HepG2 (cell line): ENCODE data around the gene GABRR3. TPM values are rescaled to one million over a fixed set of nuclear protein-coding genes. Genes with fewer than 3 reads are reported as not detected.

Experiments used
- CEBPB ChIP-seq: IDR thresholded peaks from 2 replicates; pipeline ENCODE4 v1.6.1; 2011; ENCODE audit warnings: low read depth, low read length, improper control_type of control experiment, borderline replicate concordance
- CENPT ChIP-seq: sonication (generic); formaldehyde crosslinking; IDR thresholded peaks from 2 replicates; pipeline ENCODE4 v1.8.0; 2022; ENCODE audit warnings: low read depth, mild to moderate bottlenecking, moderate library complexity, missing genetic modification reagents
- GABPA ChIP-seq, 2 experiments: IDR thresholded peaks; 2 replicates each; pipeline ENCODE4 v1.6.1; 2011 to 2016; ENCODE audit warnings: low read depth in 2 of 2, low read length in 1 of 2, missing biosample characterization in 1 of 2, missing genetic modification characterization in 1 of 2
- KDM6A ChIP-seq: IDR thresholded peaks from 2 replicates; pipeline ENCODE4 v1.6.1; 2016; ENCODE audit warnings: low read depth
- KLF9 ChIP-seq: IDR thresholded peaks from 2 replicates; pipeline ENCODE4 v1.6.1; 2016; ENCODE audit warnings: low read depth
- MYC ChIP-seq: sonication (generic); formaldehyde crosslinking; IDR thresholded peaks from 2 replicates; pipeline ENCODE4 v1.9.0; 2021; ENCODE audit warnings: missing genetic modification reagents, borderline replicate concordance
- ONECUT2 ChIP-seq: sonication (generic); formaldehyde crosslinking; IDR thresholded peaks from 2 replicates; pipeline ENCODE4 v1.4.0; 2020; ENCODE audit warnings: missing genetic modification reagents
- PAF1 ChIP-seq: IDR thresholded peaks from 2 replicates; pipeline ENCODE4 v1.6.1; 2016; ENCODE audit warnings: missing genetic modification reagents, missing compliant biosample characterization
- POLR2A ChIP-seq, 2 experiments: IDR thresholded peaks; 2 replicates each; pipeline ENCODE4 v1.6.1; 2011; ENCODE audit warnings: low read depth in 2 of 2, low read length in 2 of 2, mild to moderate bottlenecking in 1 of 2, moderate library complexity in 1 of 2; ENCODE audit not compliant: insufficient read depth in 1 of 2
- PPARG ChIP-seq: conservative IDR thresholded peaks from 2 replicates; pipeline ENCODE4 v1.6.1; 2016; ENCODE audit warnings: missing biosample characterization, missing genetic modification reagents
- ZFP36L2 ChIP-seq: sonication (generic); formaldehyde crosslinking; IDR thresholded peaks from 2 replicates; pipeline ENCODE4 v1.4.0; 2020; ENCODE audit warnings: missing genetic modification reagents
- ZNF12 ChIP-seq: sonication (generic); formaldehyde crosslinking; IDR thresholded peaks from 2 replicates; pipeline ENCODE4 v1.5.0; 2020; ENCODE audit warnings: missing genetic modification reagents
- ZNF124 ChIP-seq: sonication (generic); formaldehyde crosslinking; IDR thresholded peaks from 2 replicates; pipeline ENCODE4 v1.4.0; 2020; ENCODE audit warnings: missing genetic modification reagents
- ZNF564 ChIP-seq: sonication (generic); formaldehyde crosslinking; IDR thresholded peaks from 2 replicates; pipeline ENCODE4 v1.8.1; 2023; ENCODE audit warnings: mild to moderate bottlenecking, missing genetic modification reagents
- ZNF569 ChIP-seq: sonication (generic); formaldehyde crosslinking; IDR thresholded peaks from 2 replicates; pipeline ENCODE4 v1.5.0; 2020; ENCODE audit warnings: mild to moderate bottlenecking, missing genetic modification reagents, moderate library complexity, borderline replicate concordance
- ZNF7 ChIP-seq: IDR thresholded peaks from 2 replicates; pipeline ENCODE4 v1.6.1; 2016; ENCODE audit warnings: missing biosample characterization, missing genetic modification reagents
- polyA plus RNA-seq, 8 experiments: library from polyadenylated mRNA; depleted of rRNA in 3 of 8; stranded (reverse) in 7 of 8; unstranded in 1 of 8; fragments of >200 nt; fragmentation: Illumina TruSeq in 4 of 8; extraction: Trizol in 4 of 8; gene quantifications; 2 replicates each; pipeline versions ENCODE4 v1.2.1 to v1.2.3, GENCODE V29; 2011 to 2016; ENCODE audit warnings: low read depth in 4 of 8, missing spikeins in 1 of 8, mixed read lengths in 1 of 8; ENCODE audit not compliant: insufficient read depth in 1 of 8
- total RNA-seq, 5 experiments: library from RNA; depleted of rRNA; stranded (reverse); fragments of >200 nt; fragmentation: Illumina TruSeq; extraction: Trizol; gene quantifications; 2 replicates each; pipeline ENCODE4 v1.2.3, GENCODE V29; 2016; ENCODE audit warnings: low read depth in 1 of 5
- TF ChIP-seq, protein P1 (sequence below): sonication (generic); formaldehyde crosslinking; IDR thresholded peaks from 2 replicates; pipeline ENCODE4 v1.5.0; 2020; ENCODE audit warnings: mild to moderate bottlenecking, missing genetic modification reagents, borderline replicate concordance
- TF ChIP-seq, protein P2 (sequence below): sonication (generic); formaldehyde crosslinking; IDR thresholded peaks from 2 replicates; pipeline ENCODE4 v1.8.0; 2022; ENCODE audit warnings: mild to moderate bottlenecking, missing genetic modification reagents, borderline replicate concordance
- TF ChIP-seq, protein P3 (sequence below): sonication (generic); formaldehyde crosslinking; IDR thresholded peaks from 2 replicates; pipeline ENCODE4 v1.4.0; 2020; ENCODE audit warnings: mild to moderate bottlenecking, low read depth, missing genetic modification reagents

The GABRR3 gene
- total and polyA plus RNA-seq, 2 of the 13 experiments (the other 11 are each of a cell fraction or from before 2014, with no cell fraction given), result 0.42 to 0.83 TPM

DNA sequence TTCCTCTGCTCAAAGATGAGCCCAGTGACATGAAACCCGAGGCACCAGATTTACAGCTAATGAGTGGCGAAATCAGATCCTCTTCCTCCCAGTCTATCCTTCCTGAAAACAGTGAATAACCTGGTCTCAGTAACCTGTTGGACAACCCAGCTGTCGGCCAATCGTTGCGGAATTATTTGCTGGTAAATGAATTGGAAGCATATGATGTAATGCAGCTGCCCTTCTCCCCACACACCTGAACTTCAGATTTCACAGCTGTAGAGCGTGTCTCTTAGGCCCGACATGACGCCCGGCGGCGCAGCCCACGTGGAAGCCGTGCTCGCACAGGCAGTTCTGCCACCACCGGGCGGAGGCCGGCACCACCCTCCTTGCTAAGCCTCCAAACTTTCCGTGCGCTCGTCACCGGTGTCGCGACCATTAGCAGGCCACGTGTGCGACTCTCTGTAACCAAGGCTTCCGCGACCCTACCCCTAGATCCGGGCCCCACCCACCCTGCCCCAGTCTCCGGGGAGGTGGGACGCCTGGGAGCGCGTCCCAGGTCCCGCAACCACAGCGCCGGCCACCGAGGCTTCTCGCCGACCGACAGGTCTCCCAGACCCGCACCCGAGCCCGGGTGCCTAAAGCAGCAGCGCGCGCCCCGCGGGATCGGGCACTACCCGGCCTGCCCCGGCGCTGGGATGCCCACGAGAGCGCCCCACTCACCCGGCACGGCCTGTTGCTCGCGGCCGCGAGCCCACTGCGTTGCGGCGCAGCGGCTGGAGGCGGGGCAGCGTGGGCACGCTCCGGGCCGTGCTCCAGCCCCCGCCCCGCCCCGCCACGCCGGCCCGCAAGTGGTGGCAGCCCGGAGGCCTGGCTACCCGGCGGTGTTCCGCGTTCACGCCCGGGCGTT lies 63.2 kb downstream of the GABRR3 start, which contains the start of gene RIOX2 (continued):
- no peak for TF ChIP-seq KLF9
- no peak for TF ChIP-seq PPARG (CRISPR knock-in tag)
- TF ChIP-seq ZFP36L2 (CRISPR knock-in tag), result no peak
- no peak for TF ChIP-seq ZNF569 (CRISPR knock-in tag)
- TF ChIP-seq, protein P1, sequence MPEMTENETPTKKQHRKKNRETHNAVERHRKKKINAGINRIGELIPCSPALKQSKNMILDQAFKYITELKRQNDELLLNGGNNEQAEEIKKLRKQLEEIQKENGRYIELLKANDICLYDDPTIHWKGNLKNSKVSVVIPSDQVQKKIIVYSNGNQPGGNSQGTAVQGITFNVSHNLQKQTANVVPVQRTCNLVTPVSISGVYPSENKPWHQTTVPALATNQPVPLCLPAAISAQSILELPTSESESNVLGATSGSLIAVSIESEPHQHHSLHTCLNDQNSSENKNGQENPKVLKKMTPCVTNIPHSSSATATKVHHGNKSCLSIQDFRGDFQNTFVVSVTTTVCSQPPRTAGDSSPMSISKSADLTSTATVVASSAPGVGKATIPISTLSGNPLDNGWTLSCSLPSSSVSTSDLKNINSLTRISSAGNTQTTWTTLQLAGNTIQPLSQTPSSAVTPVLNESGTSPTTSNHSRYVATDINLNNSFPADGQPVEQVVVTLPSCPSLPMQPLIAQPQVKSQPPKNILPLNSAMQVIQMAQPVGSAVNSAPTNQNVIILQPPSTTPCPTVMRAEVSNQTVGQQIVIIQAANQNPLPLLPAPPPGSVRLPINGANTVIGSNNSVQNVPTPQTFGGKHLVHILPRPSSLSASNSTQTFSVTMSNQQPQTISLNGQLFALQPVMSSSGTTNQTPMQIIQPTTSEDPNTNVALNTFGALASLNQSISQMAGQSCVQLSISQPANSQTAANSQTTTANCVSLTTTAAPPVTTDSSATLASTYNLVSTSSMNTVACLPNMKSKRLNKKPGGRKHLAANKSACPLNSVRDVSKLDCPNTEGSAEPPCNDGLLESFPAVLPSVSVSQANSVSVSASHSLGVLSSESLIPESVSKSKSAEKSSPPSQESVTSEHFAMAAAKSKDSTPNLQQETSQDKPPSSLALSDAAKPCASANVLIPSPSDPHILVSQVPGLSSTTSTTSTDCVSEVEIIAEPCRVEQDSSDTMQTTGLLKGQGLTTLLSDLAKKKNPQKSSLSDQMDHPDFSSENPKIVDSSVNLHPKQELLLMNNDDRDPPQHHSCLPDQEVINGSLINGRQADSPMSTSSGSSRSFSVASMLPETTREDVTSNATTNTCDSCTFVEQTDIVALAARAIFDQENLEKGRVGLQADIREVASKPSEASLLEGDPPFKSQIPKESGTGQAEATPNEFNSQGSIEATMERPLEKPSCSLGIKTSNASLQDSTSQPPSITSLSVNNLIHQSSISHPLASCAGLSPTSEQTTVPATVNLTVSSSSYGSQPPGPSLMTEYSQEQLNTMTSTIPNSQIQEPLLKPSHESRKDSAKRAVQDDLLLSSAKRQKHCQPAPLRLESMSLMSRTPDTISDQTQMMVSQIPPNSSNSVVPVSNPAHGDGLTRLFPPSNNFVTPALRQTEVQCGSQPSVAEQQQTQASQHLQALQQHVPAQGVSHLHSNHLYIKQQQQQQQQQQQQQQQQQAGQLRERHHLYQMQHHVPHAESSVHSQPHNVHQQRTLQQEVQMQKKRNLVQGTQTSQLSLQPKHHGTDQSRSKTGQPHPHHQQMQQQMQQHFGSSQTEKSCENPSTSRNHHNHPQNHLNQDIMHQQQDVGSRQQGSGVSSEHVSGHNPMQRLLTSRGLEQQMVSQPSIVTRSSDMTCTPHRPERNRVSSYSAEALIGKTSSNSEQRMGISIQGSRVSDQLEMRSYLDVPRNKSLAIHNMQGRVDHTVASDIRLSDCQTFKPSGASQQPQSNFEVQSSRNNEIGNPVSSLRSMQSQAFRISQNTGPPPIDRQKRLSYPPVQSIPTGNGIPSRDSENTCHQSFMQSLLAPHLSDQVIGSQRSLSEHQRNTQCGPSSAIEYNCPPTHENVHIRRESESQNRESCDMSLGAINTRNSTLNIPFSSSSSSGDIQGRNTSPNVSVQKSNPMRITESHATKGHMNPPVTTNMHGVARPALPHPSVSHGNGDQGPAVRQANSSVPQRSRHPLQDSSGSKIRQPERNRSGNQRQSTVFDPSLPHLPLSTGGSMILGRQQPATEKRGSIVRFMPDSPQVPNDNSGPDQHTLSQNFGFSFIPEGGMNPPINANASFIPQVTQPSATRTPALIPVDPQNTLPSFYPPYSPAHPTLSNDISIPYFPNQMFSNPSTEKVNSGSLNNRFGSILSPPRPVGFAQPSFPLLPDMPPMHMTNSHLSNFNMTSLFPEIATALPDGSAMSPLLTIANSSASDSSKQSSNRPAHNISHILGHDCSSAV (CRISPR knock-in tag), result no peak
- no peak for TF ChIP-seq CENPT (CRISPR knock-in tag)
- TF ChIP-seq, protein P2, sequence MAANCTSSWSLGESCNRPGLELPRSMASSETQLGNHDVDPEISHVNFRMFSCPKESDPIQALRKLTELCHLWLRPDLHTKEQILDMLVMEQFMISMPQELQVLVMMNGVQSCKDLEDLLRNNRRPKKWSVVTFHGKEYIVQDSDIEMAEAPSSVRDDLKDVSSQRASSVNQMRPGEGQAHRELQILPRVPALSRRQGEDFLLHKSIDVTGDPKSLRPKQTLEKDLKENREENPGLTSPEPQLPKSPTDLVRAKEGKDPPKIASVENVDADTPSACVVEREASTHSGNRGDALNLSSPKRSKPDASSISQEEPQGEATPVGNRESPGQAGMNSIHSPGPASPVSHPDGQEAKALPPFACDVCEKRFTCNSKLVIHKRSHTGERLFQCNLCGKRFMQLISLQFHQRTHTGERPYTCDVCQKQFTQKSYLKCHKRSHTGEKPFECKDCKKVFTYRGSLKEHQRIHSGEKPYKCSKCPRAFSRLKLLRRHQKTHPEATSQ, result no peak
- TF ChIP-seq ONECUT2, result no peak
- peak; percentile 61 to 81; a peak in 3 of 4 replicates for TF ChIP-seq POLR2A (IDR thresholded peaks at IDR 0.05; ENCODE audit: insufficient read depth in 1 of 2, low read depth in 2 of 2, low read length in 2 of 2)
- TF ChIP-seq ZNF12, result no peak
- TF ChIP-seq, protein P3, sequence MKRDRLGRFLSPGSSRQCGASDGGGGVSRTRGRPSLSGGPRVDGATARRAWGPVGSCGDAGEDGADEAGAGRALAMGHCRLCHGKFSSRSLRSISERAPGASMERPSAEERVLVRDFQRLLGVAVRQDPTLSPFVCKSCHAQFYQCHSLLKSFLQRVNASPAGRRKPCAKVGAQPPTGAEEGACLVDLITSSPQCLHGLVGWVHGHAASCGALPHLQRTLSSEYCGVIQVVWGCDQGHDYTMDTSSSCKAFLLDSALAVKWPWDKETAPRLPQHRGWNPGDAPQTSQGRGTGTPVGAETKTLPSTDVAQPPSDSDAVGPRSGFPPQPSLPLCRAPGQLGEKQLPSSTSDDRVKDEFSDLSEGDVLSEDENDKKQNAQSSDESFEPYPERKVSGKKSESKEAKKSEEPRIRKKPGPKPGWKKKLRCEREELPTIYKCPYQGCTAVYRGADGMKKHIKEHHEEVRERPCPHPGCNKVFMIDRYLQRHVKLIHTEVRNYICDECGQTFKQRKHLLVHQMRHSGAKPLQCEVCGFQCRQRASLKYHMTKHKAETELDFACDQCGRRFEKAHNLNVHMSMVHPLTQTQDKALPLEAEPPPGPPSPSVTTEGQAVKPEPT (CRISPR knock-in tag), result no peak
- TF ChIP-seq ZNF124 (CRISPR knock-in tag), result no peak
- TF ChIP-seq CEBPB, result 0 out of 2 replicates have a peak, but pooled peaks have one; percentile 42
- TF ChIP-seq ZNF7 (CRISPR knock-in tag), result no peak
- TF ChIP-seq GABPA (IDR thresholded peaks at IDR 0.05; ENCODE audit: low read depth, low read length), result no peak
- TF ChIP-seq GABPA (CRISPR knock-in tag; IDR thresholded peaks at IDR 0.05; ENCODE audit: low read depth), result no peak
- TF ChIP-seq ZNF564, result no peak
- peak; percentile 94 for TF ChIP-seq MYC
- TF ChIP-seq PAF1, result no peak
- TF ChIP-seq KDM6A (CRISPR knock-in tag), result no peak
